HEK293 (cell line): ENCODE measurements around the gene DSN1.

Experiments used
- CTCF ChIA-PET: fragments of 350-600 bp; formaldehyde crosslinking; extraction: SDS; loops from one replicate; lab custom pipeline; 2021; ENCODE audit warnings: antibody characterized with exemption; lab: Yijun Ruan, JAX
- POLR2A ChIA-PET: fragments of 300-600 bp; formaldehyde crosslinking; extraction: SDS; loops from one replicate; lab custom pipeline; 2020; ENCODE audit warnings: antibody characterized with exemption, inconsistent platforms; lab: Yijun Ruan, JAX
- H3K27ac ChIP-seq: fragments of 200-500 bp; sonication (Bioruptor generic); 2 replicates; pipeline ENCODE4 v1.5.1; 2014; ENCODE audit warnings: low read depth, low read length, control low read depth, inconsistent platforms; ENCODE audit errors: extremely low read depth
- H3K36me3 ChIP-seq, 2 experiments: fragments of 200-500 bp in 1 of 2; sonication (Bioruptor generic) in 1 of 2; 1 replicate in 1 of 2; 2 replicates in 1 of 2; pipeline ENCODE4 v1.5.1; 2014 to 2017; ENCODE audit warnings: inconsistent platforms in 2 of 2, low read length in 2 of 2; ENCODE audit not compliant: control insufficient read depth in 2 of 2, insufficient read depth in 1 of 2
- H3K4me1 ChIP-seq: fragments of 200-500 bp; sonication (Bioruptor generic); 2 replicates; pipeline ENCODE4 v1.5.1; 2014; ENCODE audit warnings: mild to moderate bottlenecking, low read length, inconsistent platforms; ENCODE audit not compliant: control insufficient read depth, insufficient read depth
- H3K4me3 ChIP-seq: 2 replicates; pipeline ENCODE4 v1.5.1; 2011; ENCODE audit warnings: low read depth, mild to moderate bottlenecking, control low read depth, low read length, moderate library complexity
- H3K9me3 ChIP-seq: fragments of 200-500 bp; sonication (Bioruptor generic); 2 replicates; pipeline ENCODE4 v1.5.1; 2014; ENCODE audit warnings: low read depth, low read length, inconsistent platforms; ENCODE audit not compliant: control insufficient read depth, insufficient read depth
- GLIS1 ChIP-seq: fragments of 450-650 bp; formaldehyde crosslinking; IDR thresholded peaks from 2 replicates; pipeline ENCODE4 v1.5.1; 2016; ENCODE audit warnings: missing biosample characterization, missing genetic modification characterization
- SETDB1 ChIP-seq: IDR thresholded peaks from one replicate; pipeline ENCODE4 v1.6.1; 2017; ENCODE audit warnings: mild to moderate bottlenecking, low read length, moderate library complexity, mixed read lengths; ENCODE audit not compliant: insufficient read length
- YY2 ChIP-seq: fragments of 450-650 bp; formaldehyde crosslinking; IDR thresholded peaks from 2 replicates; pipeline ENCODE4 v1.5.1; 2016; ENCODE audit warnings: missing biosample characterization, missing genetic modification characterization
- ZBTB17 ChIP-seq: fragments of 450-650 bp; formaldehyde crosslinking; IDR thresholded peaks from 2 replicates; pipeline ENCODE4 v1.5.1; 2016; ENCODE audit warnings: missing biosample characterization, missing genetic modification characterization
- ZBTB21 ChIP-seq: fragments of 450-650 bp; formaldehyde crosslinking; IDR thresholded peaks from 2 replicates; pipeline ENCODE4 v1.5.1; 2017; ENCODE audit warnings: missing biosample characterization, missing genetic modification characterization
- ZNF211 ChIP-seq: fragments of 450-650 bp; formaldehyde crosslinking; IDR thresholded peaks from 2 replicates; pipeline ENCODE4 v1.5.1; 2016; ENCODE audit warnings: low read depth, missing biosample characterization, missing genetic modification characterization
- ZNF239 ChIP-seq: fragments of 450-650 bp; formaldehyde crosslinking; IDR thresholded peaks from 2 replicates; pipeline ENCODE4 v1.5.1; 2016; ENCODE audit warnings: missing biosample characterization, missing genetic modification characterization
- ZNF248 ChIP-seq: fragments of 450-650 bp; formaldehyde crosslinking; IDR thresholded peaks from 2 replicates; pipeline ENCODE4 v1.5.1; 2017; ENCODE audit warnings: missing biosample characterization, missing genetic modification characterization
- ZNF416 ChIP-seq: fragments of 450-650 bp; formaldehyde crosslinking; IDR thresholded peaks from 2 replicates; pipeline ENCODE4 v1.5.1; 2016; ENCODE audit warnings: missing biosample characterization, missing genetic modification characterization
- ZNF654 ChIP-seq: fragments of 450-650 bp; formaldehyde crosslinking; IDR thresholded peaks from 2 replicates; pipeline ENCODE4 v1.5.1; 2016; ENCODE audit warnings: low read depth, missing biosample characterization, missing genetic modification characterization
- TF ChIP-seq, protein P1 (sequence below): fragments of 450-650 bp; formaldehyde crosslinking; IDR thresholded peaks from 2 replicates; pipeline ENCODE4 v1.5.1; 2016; ENCODE audit warnings: missing biosample characterization, missing genetic modification characterization, borderline replicate concordance
- TF ChIP-seq, protein P2 (sequence below): fragments of 450-650 bp; formaldehyde crosslinking; conservative IDR thresholded peaks from 2 replicates; pipeline ENCODE4 v1.5.1; 2016; ENCODE audit warnings: low read depth, missing biosample characterization, missing genetic modification characterization
- TF ChIP-seq, protein P3 (sequence below): fragments of 450-650 bp; formaldehyde crosslinking; IDR thresholded peaks from 2 replicates; pipeline ENCODE4 v1.5.1; 2016; ENCODE audit warnings: missing biosample characterization, missing genetic modification characterization, low read depth
- TF ChIP-seq, protein P4 (sequence below): fragments of 450-650 bp; formaldehyde crosslinking; IDR thresholded peaks from 2 replicates; pipeline ENCODE4 v1.5.1; 2017; ENCODE audit warnings: missing biosample characterization, missing genetic modification characterization
- TF ChIP-seq, protein P5 (sequence below): fragments of 450-650 bp; formaldehyde crosslinking; IDR thresholded peaks from 2 replicates; pipeline ENCODE4 v1.5.1; 2016; ENCODE audit warnings: missing biosample characterization, missing genetic modification characterization

Gene DSN1

DNA sequence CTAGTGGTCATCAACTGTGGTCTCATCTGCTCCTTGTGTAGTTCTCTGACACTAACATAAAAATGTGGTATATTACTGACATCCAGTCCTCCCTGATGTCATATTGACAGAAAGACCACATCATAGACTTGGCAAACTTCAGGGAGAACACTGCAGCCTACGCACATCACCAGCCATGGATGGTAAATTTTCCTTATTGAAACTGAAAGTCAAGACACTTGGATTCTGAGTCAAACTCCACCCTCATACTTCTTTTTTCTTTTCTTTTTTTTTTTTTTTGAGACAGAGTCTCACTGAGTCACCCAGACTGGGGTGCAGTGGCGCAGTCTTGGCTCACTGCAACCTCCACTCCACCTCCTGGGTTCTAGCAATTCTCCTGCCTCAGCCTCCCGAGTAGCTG, 53.1 kb downstream of the DSN1 start (continued):
- TF ChIP-seq ZBTB17 (tag by site-specific recombination), result no peak
- no peak for TF ChIP-seq ZNF211 (tag by site-specific recombination)
- no peak for TF ChIP-seq ZNF248
- TF ChIP-seq, protein P1, sequence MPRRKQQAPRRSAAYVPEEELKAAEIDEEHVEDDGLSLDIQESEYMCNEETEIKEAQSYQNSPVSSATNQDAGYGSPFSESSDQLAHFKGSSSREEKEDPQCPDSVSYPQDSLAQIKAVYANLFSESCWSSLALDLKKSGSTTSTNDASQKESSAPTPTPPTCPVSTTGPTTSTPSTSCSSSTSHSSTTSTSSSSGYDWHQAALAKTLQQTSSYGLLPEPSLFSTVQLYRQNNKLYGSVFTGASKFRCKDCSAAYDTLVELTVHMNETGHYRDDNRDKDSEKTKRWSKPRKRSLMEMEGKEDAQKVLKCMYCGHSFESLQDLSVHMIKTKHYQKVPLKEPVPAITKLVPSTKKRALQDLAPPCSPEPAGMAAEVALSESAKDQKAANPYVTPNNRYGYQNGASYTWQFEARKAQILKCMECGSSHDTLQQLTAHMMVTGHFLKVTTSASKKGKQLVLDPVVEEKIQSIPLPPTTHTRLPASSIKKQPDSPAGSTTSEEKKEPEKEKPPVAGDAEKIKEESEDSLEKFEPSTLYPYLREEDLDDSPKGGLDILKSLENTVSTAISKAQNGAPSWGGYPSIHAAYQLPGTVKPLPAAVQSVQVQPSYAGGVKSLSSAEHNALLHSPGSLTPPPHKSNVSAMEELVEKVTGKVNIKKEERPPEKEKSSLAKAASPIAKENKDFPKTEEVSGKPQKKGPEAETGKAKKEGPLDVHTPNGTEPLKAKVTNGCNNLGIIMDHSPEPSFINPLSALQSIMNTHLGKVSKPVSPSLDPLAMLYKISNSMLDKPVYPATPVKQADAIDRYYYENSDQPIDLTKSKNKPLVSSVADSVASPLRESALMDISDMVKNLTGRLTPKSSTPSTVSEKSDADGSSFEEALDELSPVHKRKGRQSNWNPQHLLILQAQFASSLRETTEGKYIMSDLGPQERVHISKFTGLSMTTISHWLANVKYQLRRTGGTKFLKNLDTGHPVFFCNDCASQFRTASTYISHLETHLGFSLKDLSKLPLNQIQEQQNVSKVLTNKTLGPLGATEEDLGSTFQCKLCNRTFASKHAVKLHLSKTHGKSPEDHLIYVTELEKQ (tag by site-specific recombination), result no peak
- no peak for TF ChIP-seq SETDB1

DNA sequence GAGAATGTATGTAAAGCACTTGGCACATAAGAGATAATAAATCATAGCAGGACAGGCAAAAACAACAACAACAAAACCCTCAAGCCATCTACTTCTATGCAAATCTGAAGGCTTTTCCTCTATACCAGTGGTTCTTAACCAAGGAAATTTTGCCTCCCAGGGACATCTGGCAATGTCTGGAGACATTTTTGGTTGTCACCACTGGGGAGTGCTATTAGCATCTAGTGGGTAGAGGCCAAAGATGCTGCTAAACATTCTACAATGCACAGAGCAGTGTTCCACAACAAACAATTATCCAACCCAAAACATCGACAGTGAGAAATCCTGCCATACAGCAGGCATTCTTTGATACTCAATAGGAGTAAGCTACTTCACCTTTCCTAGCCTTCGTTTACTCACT, 55.9 kb downstream of the DSN1 start:
- Histone ChIP-seq H3K9me3 (no peaks in the 10 kb centered on the region), H3K27ac (no peak overlapping the region), H3K4me3 (no peak overlapping the region), H3K4me1 (no peaks in the 10 kb centered on the region), H3K36me3 (peaks cover 0 to 26% of the 10 kb centered on the region in 2 experiments; a peak in 2 of 3 replicates)
- POLR2A ChIA-PET, result no interaction called here
- TF ChIP-seq, protein P2, sequence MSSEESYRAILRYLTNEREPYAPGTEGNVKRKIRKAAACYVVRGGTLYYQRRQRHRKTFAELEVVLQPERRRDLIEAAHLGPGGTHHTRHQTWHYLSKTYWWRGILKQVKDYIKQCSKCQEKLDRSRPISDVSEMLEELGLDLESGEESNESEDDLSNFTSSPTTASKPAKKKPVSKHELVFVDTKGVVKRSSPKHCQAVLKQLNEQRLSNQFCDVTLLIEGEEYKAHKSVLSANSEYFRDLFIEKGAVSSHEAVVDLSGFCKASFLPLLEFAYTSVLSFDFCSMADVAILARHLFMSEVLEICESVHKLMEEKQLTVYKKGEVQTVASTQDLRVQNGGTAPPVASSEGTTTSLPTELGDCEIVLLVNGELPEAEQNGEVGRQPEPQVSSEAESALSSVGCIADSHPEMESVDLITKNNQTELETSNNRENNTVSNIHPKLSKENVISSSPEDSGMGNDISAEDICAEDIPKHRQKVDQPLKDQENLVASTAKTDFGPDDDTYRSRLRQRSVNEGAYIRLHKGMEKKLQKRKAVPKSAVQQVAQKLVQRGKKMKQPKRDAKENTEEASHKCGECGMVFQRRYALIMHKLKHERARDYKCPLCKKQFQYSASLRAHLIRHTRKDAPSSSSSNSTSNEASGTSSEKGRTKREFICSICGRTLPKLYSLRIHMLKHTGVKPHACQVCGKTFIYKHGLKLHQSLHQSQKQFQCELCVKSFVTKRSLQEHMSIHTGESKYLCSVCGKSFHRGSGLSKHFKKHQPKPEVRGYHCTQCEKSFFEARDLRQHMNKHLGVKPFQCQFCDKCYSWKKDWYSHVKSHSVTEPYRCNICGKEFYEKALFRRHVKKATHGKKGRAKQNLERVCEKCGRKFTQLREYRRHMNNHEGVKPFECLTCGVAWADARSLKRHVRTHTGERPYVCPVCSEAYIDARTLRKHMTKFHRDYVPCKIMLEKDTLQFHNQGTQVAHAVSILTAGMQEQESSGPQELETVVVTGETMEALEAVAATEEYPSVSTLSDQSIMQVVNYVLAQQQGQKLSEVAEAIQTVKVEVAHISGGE (tag by site-specific recombination), result no peak
- TF ChIP-seq ZBTB21 (tag by site-specific recombination) (no peak), ZNF239 (tag by site-specific recombination) (no peak), ZNF416 (tag by site-specific recombination) (no peak), ZNF654 (peak; percentile 47), YY2 (tag by site-specific recombination) (no peak), GLIS1 (peak; percentile 49; the same call in 1 of the 2 replicates)
- TF ChIP-seq, protein P3, sequence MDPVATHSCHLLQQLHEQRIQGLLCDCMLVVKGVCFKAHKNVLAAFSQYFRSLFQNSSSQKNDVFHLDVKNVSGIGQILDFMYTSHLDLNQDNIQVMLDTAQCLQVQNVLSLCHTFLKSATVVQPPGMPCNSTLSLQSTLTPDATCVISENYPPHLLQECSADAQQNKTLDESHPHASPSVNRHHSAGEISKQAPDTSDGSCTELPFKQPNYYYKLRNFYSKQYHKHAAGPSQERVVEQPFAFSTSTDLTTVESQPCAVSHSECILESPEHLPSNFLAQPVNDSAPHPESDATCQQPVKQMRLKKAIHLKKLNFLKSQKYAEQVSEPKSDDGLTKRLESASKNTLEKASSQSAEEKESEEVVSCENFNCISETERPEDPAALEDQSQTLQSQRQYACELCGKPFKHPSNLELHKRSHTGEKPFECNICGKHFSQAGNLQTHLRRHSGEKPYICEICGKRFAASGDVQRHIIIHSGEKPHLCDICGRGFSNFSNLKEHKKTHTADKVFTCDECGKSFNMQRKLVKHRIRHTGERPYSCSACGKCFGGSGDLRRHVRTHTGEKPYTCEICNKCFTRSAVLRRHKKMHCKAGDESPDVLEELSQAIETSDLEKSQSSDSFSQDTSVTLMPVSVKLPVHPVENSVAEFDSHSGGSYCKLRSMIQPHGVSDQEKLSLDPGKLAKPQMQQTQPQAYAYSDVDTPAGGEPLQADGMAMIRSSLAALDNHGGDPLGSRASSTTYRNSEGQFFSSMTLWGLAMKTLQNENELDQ, result no peak
- TF ChIP-seq, protein P4, sequence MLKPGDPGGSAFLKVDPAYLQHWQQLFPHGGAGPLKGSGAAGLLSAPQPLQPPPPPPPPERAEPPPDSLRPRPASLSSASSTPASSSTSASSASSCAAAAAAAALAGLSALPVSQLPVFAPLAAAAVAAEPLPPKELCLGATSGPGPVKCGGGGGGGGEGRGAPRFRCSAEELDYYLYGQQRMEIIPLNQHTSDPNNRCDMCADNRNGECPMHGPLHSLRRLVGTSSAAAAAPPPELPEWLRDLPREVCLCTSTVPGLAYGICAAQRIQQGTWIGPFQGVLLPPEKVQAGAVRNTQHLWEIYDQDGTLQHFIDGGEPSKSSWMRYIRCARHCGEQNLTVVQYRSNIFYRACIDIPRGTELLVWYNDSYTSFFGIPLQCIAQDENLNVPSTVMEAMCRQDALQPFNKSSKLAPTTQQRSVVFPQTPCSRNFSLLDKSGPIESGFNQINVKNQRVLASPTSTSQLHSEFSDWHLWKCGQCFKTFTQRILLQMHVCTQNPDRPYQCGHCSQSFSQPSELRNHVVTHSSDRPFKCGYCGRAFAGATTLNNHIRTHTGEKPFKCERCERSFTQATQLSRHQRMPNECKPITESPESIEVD (tag by site-specific recombination), result no peak
- TF ChIP-seq, protein P5, sequence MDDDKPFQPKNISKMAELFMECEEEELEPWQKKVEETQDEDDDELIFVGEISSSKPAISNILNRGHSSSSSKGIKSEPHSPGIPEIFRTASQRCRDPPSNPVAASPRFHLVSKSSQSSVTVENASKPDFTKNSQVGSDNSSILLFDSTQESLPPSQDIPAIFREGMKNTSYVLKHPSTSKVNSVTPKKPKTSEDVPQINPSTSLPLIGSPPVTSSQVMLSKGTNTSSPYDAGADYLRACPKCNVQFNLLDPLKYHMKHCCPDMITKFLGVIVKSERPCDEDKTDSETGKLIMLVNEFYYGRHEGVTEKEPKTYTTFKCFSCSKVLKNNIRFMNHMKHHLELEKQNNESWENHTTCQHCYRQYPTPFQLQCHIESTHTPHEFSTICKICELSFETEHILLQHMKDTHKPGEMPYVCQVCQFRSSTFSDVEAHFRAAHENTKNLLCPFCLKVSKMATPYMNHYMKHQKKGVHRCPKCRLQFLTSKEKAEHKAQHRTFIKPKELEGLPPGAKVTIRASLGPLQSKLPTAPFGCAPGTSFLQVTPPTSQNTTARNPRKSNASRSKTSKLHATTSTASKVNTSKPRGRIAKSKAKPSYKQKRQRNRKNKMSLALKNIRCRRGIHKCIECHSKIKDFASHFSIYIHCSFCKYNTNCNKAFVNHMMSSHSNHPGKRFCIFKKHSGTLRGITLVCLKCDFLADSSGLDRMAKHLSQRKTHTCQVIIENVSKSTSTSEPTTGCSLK (tag by site-specific recombination), result no peak
- CTCF ChIA-PET, result interaction anchor here (0.7 to 1.5 kb wide), 4 partner anchors 23 to 200 kb away, joined by 3 to 5 read pairs (median 4); no protein-coding TSS in a partner anchor
